GM19438 (cell line): Measurements from ENCODE around the gene PTCRA.
A peak's percentile ranks its signal among the peaks of the same experiment; 100 is the strongest.
"Not testable (repeated sequence)": the region's sequence is repeated elsewhere in the genome, so short reads cannot be mapped to it uniquely, and the experiment has no call there.

Experiments used
- ATAC-seq: cut with Tn5 transposase; IDR thresholded peaks from one replicate; pipeline ENCODE4 v1.9.1; 2021; ENCODE audit warnings: low read depth; ENCODE audit not compliant: unreplicated experiment

PTCRA gene

DNA sequence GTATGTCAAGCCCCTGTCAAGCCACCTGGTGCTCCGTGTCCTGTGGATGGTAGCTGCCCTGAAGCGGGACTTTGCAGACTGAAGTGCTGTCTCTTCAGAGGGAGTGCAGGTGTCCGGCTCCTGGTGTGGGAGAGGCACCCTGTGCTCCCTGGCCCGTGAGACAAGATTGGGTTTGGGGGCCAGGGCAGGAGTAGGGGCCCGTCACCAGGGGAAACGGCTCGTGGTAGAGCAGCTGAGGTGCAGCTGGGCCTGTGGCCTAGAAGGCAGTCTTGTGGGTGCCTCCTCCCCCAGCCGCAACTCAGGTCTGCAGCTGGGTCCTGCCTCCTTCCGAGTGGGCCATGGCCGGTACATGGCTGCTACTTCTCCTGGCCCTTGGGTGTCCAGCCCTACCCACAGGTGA is at the start of gene PTCRA:
TSS of gene PTCRA (plus strand) at position 322 of the 400 bp plus-strand sequence. CDS start at position 339, 17 bp downstream.
- ATAC-seq = no peak

GRCh38 chr6:42870145-42870936 is 45.5 kb upstream of the PTCRA start:
- no peak for ATAC-seq

GRCh38 chr6:42871711-42872110 is 44.1 kb upstream of the PTCRA start:
- ATAC-seq = no peak

GRCh38 chr6:42873313-42873712 is 42.5 kb upstream of the PTCRA start:
- ATAC-seq = no peak

DNA sequence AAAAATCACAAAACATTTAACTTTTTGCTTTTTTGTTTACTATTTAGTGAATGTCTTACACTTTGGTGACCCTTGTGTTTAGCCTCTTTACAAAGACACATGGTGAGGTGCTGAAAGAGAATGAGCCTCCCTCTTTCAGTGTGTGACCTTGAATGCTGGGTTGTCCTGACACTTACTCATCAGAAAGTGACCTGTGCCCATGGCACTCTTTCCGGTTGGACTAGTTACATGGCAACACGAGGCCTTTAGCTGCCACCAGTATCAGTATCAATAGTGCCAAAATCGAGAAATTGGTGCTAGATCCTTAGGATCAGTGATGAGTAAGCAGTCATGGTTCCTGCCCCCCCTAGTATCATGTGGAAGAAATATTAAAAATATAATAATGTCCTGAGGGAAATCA is 38.2 kb upstream of the PTCRA start:
- ATAC-seq = no peak

- peak; percentile 94 for ATAC-seq
Measured at GRCh38 chr6:42879372-42880239, 36.2 kb upstream of the PTCRA start, which contains the start of gene RPL7L1. RPL7L1 (plus strand) TSS chr6:42879616; CDS start chr6:42879911, 295 bp downstream.

DNA sequence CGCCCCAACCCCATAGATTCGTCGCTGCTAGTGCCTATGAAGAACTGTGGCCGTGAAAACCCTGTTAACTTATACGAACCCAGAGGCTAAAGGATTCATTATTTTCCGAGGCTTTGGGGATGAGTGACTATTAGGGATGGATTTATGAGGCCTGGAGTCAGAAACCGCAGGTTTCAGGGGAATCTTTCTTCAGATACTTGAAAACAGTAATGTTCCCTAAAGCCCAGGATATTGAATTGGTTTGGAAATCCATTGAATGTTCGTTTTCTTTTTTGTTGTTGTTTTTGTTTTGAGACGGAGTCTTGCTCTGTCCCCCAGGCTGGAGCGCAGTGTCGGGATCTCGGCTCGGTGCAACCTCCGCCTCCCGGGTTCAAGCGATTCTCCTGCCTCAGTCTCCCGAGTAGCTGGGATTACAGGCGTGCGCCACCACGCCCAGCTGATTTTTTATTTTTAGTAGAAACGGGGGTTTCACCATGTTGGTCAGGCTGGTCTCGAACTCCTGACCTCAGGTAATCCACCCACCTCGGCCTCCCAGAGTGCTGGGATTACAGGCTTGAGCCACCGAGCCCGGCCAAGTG is 35.5 kb upstream of the PTCRA start:
- not testable (repeated sequence) for ATAC-seq

DNA sequence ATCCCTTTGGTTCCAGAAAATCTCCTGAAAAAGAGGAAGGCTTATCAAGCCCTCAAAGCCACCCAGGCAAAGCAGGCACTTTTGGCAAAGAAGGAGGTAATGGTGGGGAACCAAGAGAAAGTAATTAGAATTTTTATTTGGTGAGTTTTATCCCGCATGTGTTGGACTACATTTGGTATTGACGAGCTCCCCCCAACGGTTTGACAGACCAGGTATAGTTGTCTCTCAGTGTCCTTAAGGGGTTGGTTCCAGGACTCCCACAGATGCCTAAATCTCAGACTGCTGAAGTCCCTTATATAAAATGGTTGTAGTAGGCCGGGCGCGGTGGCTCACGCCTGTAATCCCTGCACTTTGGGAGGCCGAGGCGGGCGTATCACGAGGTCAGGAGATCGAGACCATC is 35.0 kb upstream of the PTCRA start:
- not testable (repeated sequence) for ATAC-seq

GRCh38 chr6:42885702-42886101 is 30.2 kb upstream of the PTCRA start:
- ATAC-seq = no peak

DNA sequence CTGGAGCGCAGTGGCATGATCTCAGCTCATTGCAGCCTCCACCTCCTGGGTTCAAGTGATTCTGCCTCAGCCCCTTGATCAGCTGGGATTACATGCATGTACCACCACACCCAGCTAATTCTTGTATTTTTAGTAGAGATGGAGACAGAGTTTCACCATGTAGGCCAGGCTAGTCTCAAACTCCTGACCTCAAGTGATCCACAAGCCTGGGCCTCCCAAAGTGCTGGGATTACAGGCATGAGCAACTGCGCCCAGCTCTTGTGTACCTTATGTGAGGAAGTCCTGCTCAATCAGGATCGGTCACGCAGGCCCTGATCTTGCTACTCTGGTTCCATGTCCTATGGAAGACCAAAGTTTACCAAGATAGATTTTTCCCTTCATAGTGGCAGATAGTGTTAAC is 27.7 kb upstream of the PTCRA start:
- ATAC-seq = not testable (repeated sequence)

GRCh38 chr6:42889815-42890214 is 26.0 kb upstream of the PTCRA start:
- ATAC-seq = no peak

DNA sequence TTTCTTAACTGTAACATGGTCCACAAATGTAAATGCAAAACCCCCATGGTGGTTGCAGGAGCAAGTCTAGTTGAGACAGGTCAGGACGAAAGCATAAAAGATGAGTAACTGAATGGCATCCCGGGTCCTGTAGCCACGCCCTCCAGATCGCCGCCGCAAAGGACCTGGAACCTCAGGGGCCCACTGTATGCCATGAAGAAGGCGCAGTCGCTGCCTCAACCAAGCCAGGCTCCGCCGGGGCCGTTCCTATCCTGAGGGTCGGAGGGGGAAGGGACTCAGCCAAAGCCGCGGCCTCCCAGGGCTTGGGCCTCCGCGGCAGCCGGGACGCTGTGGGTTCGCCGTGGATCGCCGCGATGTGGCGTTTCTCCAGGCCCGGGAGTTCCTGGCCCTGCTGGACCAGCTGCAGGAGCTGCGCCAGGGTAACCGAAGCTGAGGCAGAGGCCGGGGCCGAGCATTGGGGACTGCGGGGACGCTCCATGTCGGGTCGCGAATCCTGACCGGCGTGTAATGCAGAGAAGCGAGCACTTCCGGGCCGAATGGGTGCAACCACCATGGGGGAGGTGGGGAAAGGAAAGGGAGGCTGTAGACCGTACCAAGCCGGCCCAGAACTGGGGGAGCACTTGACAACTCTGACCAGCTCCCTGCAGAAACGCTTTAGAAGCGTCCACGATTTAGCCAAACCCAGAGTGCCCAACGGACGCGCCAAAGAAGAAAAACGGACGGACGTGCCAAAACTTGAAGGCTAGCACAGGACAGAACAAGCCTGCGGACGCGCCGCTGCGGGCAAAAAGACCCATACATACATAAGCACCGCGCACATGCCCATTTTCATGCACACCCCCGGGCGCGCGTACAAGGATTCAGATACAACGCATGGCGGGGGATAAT is 25.3 kb upstream of the PTCRA start:
- ATAC-seq = peak; percentile 90

DNA sequence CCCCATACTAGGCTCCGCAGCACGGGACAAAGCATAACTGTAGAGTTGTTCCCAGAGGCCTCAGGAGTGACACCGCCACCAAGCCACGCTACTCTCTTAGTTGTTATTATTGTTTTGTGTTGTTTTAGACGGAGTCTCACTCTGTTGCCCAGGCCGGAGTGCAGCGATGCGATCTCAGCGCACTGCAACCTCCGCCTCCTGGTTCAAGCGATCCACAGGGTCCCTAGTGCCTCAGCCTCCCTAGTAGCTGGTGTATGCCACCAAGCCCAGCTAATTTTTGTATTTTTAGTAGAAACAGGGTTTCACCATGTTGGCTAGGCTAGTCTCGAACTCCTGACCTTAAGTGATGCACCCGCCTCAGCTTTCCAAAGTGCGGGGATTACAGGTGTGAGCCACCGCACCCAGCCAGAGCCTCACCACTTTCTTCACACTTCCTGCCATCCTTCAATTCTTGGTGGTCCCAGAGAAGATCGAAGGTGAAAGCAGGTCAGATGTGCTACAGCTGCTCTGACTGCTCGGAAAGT is 24.6 kb upstream of the PTCRA start:
- no peak for ATAC-seq

GRCh38 chr6:42894041-42894828 is 21.6 kb upstream of the PTCRA start:
- ATAC-seq = not testable (repeated sequence)

DNA sequence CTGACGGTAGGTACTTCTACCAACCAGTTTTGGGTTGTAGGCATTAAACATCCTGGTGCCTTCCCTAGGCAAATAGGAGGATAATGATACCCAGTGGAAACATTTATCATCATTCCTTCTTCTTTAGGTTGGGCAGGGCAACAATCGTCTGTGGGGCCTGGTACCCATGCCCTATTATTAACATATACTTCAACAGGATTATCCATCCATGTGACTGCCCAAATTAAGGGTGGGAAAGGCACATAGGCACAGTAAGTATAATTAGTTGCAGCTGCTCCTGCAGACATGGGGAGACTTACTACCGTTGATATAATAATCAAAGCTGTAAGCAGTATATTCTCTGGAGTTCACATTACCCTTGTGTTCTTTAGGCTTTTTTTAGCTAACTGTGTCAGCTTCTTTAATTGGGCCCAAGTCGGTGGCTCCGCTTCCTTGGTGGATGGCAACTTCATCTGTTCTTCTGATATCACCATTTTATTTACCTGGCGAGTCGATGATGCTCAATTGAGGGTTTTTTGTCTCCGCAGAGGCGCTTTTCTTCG is 19.6 kb upstream of the PTCRA start:
- ATAC-seq = no peak

- ATAC-seq = no peak
Measured at GRCh38 chr6:42898891-42899361, 16.9 kb upstream of the PTCRA start.

DNA sequence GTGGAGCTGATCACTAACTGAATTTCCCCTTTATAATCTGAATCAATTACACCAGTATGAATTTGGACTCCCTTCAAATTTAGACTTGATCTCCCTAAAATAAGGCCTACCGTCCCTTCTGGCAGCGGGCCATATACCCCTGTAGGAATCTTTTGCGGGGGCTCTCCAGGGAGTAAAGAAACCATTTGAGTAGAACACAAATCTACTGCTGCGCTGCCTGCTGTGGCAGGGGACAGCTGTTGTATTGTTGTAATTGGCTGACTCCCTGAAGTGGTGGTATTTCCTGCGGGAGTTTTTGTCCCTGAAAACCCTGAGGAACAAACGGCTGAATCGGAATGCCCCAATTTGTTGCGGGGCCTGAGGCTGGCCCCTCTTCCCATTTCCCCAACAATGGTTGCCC is 16.0 kb upstream of the PTCRA start:
- no peak for ATAC-seq

GRCh38 chr6:42901538-42901957 is 14.3 kb upstream of the PTCRA start:
- peak; percentile 60 for ATAC-seq
